GM19035 (cell line): ENCODE results near the gene CCDC6.
"Not testable (repeated sequence)": the region's sequence is repeated elsewhere in the genome, so short reads cannot be mapped to it uniquely, and the experiment has no call there.

ENCODE experiments used
- ATAC-seq: cut with Tn5 transposase; IDR thresholded peaks from one replicate; pipeline ENCODE4 v1.9.1; 2021; ENCODE audit not compliant: unreplicated experiment

The CCDC6 gene

DNA sequence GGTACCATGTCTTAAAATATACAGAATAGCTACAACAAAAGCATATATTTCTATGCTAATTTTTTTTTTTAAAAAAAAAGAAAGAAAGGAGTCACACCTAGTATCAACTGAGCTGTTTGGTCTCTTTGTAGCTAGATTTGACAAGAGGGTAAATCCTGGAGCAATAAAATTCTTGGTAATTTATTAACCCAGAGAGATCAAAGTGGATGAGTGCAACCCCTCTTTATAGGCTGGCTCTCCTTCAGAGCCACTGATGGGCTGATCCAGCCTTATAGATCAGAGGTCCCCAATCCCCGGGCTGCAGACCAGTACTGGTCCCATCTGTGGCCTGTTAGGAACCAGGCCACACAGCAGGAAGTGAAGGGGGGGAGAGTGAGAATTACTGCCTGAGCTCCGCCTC lies 133.3 kb downstream of the CCDC6 start:
- ATAC-seq, result no peak

DNA sequence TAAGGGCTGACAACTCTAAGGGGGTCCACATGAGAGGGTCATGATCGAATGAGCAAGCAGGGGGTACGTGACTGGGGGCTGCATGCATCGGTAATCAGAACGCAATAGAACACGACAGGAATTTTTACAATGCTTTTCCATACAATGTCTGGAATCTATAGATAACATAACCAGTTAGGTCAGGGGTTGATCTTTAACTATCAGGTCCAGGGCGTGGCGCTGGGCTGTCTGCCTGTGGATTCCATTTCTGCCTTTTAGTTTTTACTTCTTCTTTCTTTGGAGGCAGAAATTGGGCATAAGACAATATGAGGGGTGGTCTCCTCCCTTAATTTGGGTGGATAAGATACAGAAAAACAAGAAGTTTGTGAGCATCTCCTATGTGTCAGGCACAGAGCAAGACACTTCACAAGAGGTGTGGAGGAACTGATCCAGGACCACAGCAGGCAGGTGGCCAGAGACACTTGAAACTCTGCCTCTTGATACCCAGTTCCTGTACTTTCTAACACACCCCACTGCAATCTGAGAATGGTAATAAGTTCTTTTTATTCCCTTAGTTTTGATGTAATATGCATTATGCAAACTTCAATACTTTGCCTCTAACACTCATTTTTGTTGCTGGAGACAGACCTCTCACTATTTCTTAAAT lies 135.1 kb downstream of the CCDC6 start:
- ATAC-seq, result no peak

DNA sequence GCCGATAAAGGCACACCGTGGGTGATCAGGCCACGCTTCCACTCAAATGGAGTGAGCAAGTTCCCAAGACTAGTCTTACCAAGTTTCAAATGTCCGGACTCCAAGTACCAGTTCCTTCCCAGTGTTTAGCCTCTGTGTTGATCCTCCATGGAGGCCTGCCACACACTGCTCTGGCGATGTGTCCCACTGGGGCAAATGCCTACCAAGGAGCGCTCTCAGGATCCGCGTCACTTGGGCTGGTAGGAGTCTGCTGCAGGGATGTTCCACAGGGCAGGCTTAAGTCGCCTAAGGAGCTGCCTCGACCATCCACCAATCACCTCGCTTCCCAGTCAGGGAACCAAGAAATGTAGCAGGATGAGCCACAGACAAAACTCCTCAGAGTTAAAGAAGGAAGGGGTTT lies 135.7 kb downstream of the CCDC6 start:
- no peak for ATAC-seq

DNA sequence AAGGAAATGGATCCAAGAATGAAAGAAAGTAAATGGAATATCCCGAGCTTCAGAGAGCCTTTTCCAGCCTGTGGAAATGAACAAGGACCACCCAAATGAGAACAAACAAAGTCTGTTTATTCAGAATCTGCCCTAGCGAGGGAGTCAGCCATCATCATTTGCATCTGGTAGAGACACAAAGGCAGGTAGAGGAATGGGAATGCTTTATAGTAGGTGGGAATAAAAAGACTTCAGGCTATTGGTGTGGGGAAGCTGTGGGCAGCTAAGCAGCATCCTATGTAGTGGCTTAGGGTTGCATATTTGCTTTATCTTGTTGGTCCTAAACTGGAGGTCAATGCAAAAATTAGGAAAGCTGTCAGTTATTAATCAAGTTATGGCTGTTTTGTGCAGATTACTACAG lies 143.9 kb downstream of the CCDC6 start:
- no peak for ATAC-seq

DNA sequence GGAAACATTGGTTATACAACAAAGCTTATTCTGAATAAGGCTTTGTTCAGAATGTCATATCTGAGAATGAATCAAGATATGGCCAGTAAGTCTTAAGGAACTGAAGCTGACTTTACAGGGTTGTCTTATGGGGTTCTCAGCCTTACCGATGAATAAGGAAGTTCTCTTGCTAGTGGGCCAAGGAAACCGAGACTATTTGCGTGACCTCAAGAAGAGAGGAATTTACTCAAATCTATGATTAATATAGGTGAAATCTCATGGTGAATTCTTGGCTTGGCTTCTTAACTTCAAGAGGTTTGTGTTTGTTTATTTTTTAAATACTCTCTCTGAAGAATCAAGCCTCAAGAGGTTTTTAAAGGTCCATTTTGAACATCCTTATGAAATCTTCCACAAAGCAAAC lies 148.4 kb downstream of the CCDC6 start:
- no peak for ATAC-seq

DNA sequence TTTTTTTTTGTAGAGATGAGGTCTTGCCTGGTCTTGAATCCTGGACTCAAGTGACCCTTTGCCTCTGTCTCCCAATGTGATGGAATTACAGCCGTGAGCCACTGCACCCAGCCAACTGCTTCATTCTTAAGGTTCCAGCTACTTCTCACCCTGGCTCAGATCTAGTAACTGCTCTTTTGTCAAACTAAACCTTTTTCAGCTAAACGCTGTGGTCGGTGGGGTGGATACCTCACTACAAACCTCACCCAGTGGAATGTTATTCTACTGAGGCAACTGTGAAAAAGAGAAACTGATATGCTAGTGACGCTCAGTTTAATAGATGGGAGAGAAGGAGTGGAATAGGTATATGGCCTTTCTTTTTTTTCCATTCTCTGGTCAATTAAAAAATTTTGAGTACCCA lies 151.4 kb downstream of the CCDC6 start:
- ATAC-seq, result no peak

DNA sequence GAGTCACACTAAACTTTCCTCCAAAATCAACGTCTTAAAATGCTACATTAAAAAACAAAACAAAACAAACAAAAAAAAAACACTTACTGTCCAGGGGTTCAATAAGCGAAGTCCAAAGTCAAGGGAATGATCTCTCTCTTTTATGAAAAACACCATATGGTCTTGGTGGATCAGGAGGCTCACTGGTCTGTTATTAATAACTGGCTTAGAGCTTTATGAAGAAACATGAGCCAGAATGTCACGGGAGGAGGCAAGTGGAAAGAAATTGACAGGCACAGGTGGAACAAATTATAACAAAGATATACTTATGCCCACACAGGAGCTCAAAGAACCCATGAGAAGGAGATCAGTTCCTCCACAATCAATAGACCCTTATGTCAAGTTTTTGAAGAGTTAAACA lies 153.1 kb downstream of the CCDC6 start, which contains the start of gene MRLN:
MRLN (minus strand) TSS at position 189 of the 400 bp plus-strand sequence.
- no peak for ATAC-seq

DNA sequence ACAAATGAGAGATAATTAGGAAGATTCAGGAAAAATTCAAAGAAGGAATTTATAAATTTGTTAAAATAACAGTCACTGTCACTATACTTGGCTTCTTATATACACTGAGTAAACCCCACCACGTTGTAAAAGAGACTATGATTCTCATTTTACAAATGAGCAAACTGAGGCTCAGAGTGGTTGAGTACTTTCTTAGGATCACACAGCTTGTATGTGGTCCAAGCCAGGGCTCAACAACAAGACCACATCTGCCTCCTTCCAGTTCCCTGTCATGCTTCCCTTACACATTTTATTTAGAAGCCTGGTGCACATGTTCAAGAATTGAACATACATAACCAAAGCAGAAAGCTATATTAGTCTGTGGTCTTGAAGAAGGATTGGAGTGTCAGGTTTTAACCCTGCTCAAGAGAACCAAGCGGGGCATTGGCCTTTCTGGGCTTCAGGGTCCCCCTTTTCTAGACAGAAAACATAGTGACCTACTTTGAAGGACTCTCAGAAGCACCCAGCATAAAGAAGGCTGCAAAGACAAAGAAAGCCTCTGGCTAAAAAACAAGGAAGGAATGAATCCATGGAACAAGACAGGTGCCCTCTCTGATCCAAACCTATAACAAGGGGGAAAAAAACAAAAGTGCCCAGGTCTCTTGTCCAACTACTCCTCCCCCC lies 153.9 kb downstream of the CCDC6 start:
- ATAC-seq, result no peak

DNA sequence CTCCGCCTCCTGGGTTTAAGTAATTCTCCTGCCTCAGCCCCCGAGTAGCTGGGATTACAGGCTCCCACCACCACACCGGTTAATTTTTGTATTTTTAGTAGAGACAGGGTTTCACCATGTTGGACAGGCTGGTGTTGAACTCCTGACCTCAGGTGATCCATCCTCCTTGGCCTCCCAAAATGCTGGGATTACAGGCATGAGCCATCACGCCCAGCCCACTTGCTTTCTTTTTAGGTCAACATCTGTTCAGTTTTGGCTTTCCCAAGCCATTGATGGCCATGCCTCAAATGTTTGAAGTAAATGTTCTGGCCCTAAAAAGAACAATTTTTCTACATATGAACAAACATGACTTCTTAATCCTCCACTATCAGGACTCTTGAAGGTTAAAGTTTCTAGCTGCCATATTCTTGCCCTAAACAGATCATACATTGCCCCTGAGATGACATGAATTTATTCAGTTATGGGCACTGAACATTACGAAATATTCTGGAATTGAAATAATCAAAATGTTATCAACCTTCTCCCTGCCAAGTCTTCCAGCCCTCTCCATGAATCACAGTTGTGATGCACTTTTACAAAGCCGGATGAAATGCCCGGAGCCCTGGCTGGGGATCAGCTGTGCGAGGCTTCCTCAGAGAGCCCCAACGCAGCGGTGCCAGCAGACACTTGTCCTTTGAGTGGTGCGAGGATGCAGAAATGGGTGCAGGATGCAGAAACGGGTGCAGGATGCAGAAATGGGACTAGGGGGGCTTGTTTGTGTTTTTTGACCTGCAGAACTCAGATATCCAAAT lies 156.0 kb downstream of the CCDC6 start:
- ATAC-seq, result no peak

DNA sequence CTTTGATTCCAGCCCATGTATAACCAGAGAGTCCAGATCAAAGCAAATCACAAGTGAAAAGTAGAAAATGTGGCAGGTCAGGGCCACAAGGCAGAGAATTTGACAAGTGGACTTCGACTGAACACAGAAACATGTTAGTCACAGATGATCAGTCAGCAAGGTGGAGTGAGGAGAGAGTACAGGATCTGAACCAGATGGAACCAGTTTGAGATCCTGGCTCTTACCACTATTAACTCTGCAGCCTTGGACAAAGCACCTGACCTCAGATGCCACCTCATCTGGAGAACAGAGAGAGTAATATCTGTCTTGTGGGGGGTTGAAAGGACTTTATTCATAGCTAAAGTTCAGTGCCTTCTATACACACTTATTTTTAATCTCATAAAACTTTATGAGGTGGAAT lies 157.5 kb downstream of the CCDC6 start:
- ATAC-seq, result no peak

DNA sequence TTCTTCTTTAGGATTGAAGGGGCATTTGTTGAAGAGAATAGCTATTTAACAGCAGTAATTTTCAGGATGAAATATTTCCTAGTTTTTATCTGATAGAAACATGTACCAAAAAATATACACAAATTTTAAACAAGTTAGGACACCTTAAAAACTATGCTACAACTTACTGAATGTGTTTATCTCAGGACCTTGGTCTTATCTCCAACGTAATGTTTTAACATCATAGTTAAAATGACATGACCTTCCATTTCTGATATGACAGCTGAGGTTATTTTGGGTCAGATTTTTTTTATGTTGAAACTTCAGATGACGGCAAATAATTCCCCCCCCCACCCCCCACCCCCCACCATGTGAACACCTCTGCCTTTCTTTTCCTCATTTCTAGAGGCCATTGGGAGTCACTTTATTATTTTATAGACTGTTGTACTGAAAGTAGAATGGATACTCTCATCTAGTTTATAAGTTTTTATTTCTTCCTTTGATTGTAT lies 161.1 kb downstream of the CCDC6 start:
- ATAC-seq, result no peak

DNA sequence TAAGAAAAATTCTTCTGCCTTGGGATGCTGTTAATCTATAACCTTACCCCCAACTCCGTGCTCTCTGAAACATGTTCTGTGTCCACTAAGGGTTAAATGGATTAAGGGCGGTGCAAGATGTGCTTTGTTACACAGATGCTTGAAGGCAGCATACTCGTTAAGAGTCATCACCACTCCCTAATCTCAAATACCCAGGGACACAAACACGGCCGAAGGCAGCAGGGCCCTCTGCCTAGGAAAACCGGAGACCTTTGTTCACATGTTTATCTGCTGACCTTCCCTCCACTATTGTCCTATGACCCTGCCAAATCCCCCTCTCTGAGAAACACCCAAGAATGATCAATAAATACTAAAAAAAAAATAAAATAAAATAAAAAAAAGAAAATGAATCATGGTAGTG lies 161.6 kb downstream of the CCDC6 start:
- not testable (repeated sequence) for ATAC-seq

DNA sequence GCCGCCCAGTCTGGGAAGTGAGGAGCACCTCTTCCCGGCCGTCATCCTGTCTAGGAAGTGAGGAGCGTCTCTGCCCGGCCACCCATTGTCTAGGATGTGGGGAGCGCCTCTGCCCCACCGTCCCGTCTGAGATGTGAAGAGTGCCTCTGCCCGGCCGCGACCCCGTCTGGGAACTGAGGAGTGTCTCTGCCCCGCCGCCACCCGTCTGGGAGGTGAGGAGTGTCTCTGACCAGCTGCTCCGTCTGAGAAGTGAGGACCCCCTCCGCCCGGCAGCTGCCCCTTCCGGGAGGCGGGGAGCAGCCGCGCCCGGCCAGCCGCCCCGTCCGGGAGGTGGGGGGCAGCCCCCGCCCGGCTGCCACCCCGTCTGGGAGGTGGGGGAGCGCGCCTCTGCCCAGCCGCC lies 162.2 kb downstream of the CCDC6 start:
- not testable (repeated sequence) for ATAC-seq

DNA sequence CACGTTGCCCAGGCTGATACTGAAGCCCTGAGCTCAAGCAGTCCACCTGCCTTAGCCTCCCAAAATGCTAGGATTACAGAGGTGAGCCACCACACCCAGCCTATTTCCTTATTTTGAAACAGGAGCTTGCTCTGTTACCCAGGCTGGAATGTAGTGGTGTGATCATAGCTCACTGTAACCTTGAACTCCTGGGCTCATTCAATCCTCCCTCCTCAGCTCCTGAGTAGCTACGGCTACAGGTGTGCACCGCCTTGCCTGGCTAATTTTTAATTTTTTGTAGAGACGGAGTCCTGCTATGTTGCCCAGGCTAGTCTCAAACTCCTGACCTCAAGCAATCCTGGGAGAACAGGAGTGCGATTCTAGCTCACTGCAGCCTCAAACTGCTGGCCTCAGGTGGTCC lies 164.8 kb downstream of the CCDC6 start:
- ATAC-seq, result no peak

DNA sequence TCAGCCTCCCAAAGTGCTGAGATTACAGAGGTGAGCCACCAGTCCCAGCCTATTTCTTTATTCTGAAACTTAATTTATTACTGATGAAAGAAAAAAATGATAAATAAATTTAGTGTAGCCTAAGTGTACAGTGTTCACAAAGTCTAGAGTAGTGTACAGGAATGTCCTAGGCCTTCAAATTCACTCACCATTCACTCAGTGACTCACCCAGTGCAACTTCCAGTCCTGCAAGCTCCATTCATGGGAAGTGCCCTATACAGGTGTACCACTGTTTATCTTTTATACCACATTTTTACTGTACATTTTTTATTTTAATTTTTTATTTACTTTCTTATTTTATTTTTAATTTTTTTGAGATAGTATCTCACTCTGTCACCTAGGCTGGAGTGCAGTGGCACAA lies 165.3 kb downstream of the CCDC6 start:
- ATAC-seq, result no peak
